NT2/D1 (cell line): ENCODE data around the gene OGFR.

Experiments used
- SUZ12 ChIP-seq: IDR thresholded peaks from 2 replicates; pipeline ENCODE4 v1.6.1; 2011; ENCODE audit not compliant: insufficient read length, insufficient read depth; ENCODE audit errors: extremely low read depth
- YY1 ChIP-seq: IDR thresholded peaks from 2 replicates; pipeline ENCODE4 v1.6.1; 2011; ENCODE audit not compliant: insufficient read length, insufficient read depth
- ZNF274 ChIP-seq: IDR thresholded peaks from 2 replicates; pipeline ENCODE4 v1.6.1; 2011; ENCODE audit warnings: mild to moderate bottlenecking, low read depth, low read length

DNA sequence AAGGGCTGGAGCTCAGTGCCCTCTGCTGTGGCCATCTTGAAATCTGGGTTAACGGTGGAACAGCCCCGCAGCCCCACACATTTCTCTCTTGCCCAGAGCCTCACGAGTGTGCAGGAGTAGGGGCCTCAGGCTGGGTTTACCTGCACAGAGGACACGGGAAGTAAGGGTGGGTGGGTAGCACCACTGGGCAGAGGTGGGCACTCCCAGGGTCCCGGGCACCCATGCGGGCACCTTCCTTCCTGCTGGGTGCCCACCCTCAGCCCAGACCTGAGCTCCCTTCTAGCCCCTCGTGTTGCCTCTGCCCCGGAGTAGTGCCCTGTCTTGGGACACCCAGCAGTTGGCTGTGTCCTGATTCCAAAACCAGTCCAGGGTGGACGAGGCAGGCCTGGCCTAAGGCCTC, 23.4 kb downstream of the OGFR start:
- no peak for TF ChIP-seq ZNF274
- TF ChIP-seq YY1 = no peak
- no peak for TF ChIP-seq SUZ12
